ENCODE measurements around the gene DNAH8. TPM values are rescaled to one million over a fixed set of nuclear protein-coding genes. Genes with fewer than 3 reads are reported as not detected.

DNAH8 gene
- total RNA-seq, 4 donors from 2014 or later = not detected

DNA sequence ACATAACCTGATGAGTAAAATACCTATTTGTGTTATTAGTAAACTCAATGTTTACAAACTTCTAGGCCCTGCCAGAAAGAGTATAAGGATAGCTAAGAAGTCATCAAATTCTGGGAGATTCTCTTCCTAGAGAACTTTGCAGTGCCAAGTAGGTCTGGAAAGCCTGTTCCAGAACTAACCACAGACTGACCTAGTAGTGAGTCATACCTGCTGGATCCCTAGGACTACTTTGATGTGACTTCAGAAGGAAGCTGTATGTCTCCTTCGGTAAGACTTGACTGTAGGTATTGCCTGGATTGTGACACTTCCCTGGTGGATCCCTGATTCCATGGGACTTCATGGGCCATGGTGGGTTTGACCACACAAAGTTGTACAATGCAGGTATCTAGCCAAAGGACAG lies 131.7 kb downstream of the DNAH8 start:
- ATAC-seq (ENCODE audit: low FRiP score) (no peak), DNase-seq (ENCODE audit: low spot score) (no peak)
- TF ChIP-seq CTCF (IDR thresholded peaks at IDR 0.05) = no peak

- no peak for ATAC-seq (ENCODE audit: low FRiP score)
- TF ChIP-seq CTCF (IDR thresholded peaks at IDR 0.05) = no peak
- DNase-seq (ENCODE audit: low spot score) = no peak
Observed at GRCh38 chr6:38847497-38847896, 132.4 kb downstream of the DNAH8 start.

GRCh38 chr6:38848760-38849159 lies 133.6 kb downstream of the DNAH8 start:
- no peak for TF ChIP-seq CTCF (IDR thresholded peaks at IDR 0.05)
- ATAC-seq (ENCODE audit: low FRiP score) (no peak), DNase-seq (ENCODE audit: low spot score) (no peak)

- TF ChIP-seq CTCF (IDR thresholded peaks at IDR 0.05) = no peak
- no peak for ATAC-seq (ENCODE audit: low FRiP score)
- no peak for DNase-seq (ENCODE audit: low spot score)
Observed at GRCh38 chr6:38852215-38852614, 137.1 kb downstream of the DNAH8 start.

DNA sequence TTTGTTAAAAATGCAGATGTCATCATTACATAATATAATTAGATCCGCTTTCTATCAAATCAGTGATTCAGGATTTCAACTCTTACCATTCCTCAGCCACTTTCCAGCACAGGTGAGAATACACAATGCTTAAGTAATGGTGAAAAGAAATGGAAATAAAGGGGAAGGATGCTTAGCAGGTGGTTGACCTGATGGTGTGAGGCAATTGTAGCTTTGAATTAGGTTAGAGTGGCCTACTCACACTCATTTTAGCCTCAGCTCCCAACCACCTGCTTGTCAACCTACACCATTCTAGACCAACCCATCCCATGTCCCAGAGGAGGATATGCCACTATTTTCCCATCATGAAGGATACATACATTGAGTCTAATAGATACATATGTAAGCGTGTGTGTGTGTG lies 138.1 kb downstream of the DNAH8 start:
- DNase-seq (ENCODE audit: low spot score) = no peak
- TF ChIP-seq CTCF (IDR thresholded peaks at IDR 0.05) = no peak
- ATAC-seq (ENCODE audit: low FRiP score) = no peak

GRCh38 chr6:38856492-38856891 lies 141.4 kb downstream of the DNAH8 start:
- TF ChIP-seq CTCF (IDR thresholded peaks at IDR 0.05) = no peak
- ATAC-seq (ENCODE audit: low FRiP score) (no peak), DNase-seq (ENCODE audit: low spot score) (no peak)

DNA sequence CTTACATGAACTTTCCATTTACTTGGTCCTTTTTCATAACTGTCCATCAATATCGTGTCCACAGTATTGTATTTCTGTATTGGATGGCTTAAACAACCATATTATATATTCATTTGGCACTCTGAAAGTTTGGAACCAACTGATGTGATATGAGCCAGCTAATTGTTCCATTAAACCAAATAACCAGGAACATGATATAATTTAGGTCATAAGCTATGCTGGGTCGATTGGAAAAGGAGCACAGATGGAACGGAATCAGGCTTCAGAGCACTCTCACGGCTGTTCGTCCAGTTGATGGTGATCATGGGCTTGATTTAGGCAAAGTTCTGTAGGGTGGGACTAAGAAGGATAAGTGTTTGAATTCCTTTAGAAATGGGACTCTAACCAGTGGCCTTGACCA lies 142.7 kb downstream of the DNAH8 start:
- no peak for TF ChIP-seq CTCF (IDR thresholded peaks at IDR 0.05)
- no peak for ATAC-seq (ENCODE audit: low FRiP score)
- DNase-seq (ENCODE audit: low spot score) = no peak

All from omental fat pad (tissue), 4 donors.